Skin of body (tissue), 3 donors: ENCODE measurements around the gene PPP1R10. TPM values are rescaled to one million over a fixed set of nuclear protein-coding genes. Genes with fewer than 3 reads are reported as not detected.

Experiments used
- DNase-seq: peaks from one replicate; lab custom pipeline; 2025; lab: John Stamatoyannopoulos, UW
- small RNA-seq: library from RNA; depleted of rRNA; stranded (forward); fragments of <200 nt; gene quantifications from one replicate; pipeline ENCODE3, GENCODE V24; 2014; ENCODE audit warnings: low replicate concordance
- total RNA-seq: library from RNA; depleted of rRNA; stranded (reverse); fragments of >200 nt; gene quantifications from one replicate; pipeline ENCODE4 v1.2.3, GENCODE V29; 2014

Gene PPP1R10
- total RNA-seq, 1 donor from 2014 or later = 15.2 TPM

- DNase-seq = no peak
Observed at GRCh38 chr6:30557683-30557981, 59.4 kb downstream of the PPP1R10 start.

GRCh38 chr6:30556906-30557682 is 59.9 kb downstream of the PPP1R10 start, which contains the start of gene PRR3:
Gene PRR3 (plus strand): TSS chr6:30557295. CDS start chr6:30557345, 50 bp downstream.
- DNase-seq = peak; percentile 91

GRCh38 chr6:30556066-30556905 is 60.8 kb downstream of the PPP1R10 start, which contains the start of gene GNL1:
Gene GNL1 (minus strand): TSS chr6:30556489. CDS start chr6:30556203, 286 bp downstream.
- DNase-seq = peak; percentile 94

- DNase-seq = peak; percentile 91
Observed at GRCh38 chr6:30555816-30556065, 61.3 kb downstream of the PPP1R10 start.

- no peak for DNase-seq
Observed at GRCh38 chr6:30554962-30555815, 61.9 kb downstream of the PPP1R10 start.

- no peak for DNase-seq
Observed at GRCh38 chr6:30554404-30554803, 62.6 kb downstream of the PPP1R10 start.

Small RNAs within 50 kb of the gene (small RNA-seq; reads per million reads assigned to genes)
- gene MIR877 = 4.1 reads per million, percentile 90 among the genes with 10 or more reads in this experiment

Other genes with a start within 250 kb of the PPP1R10 start
- gene HLA-E, start 127.7 kb downstream of the PPP1R10 start, total RNA-seq = 115 TPM
- gene GNL1, start 60.8 kb downstream of the PPP1R10 start, total RNA-seq = 35.8 TPM
- gene PRR3, start 59.9 kb downstream of the PPP1R10 start, total RNA-seq = 6.6 TPM
- gene ABCF1, start 45.8 kb downstream of the PPP1R10 start, total RNA-seq = 27.4 TPM
- 41.3 TPM for gene MRPS18B, start 597 bp upstream of the PPP1R10 start, total RNA-seq
- 7.8 TPM for gene ATAT1, start 9.6 kb upstream of the PPP1R10 start, total RNA-seq
- gene C6orf136, start 29.9 kb upstream of the PPP1R10 start, total RNA-seq = 5.2 TPM
- 17.9 TPM for gene DHX16, start 55.8 kb upstream of the PPP1R10 start, total RNA-seq
- gene PPP1R18, start 69.4 kb upstream of the PPP1R10 start, total RNA-seq = 22.2 TPM
- gene NRM, start 73.7 kb upstream of the PPP1R10 start, total RNA-seq = 3.6 TPM
- gene MDC1, start 100.0 kb upstream of the PPP1R10 start, total RNA-seq = 9.3 TPM
- gene TUBB, start 103.1 kb upstream of the PPP1R10 start, total RNA-seq = 296 TPM
- 32.6 TPM for gene FLOT1, start 125.4 kb upstream of the PPP1R10 start, total RNA-seq
- gene IER3, start 127.3 kb upstream of the PPP1R10 start, total RNA-seq = 33.0 TPM